Measurements from ENCODE around the gene ATF4. TPM values are rescaled to one million over a fixed set of nuclear protein-coding genes. Genes with fewer than 3 reads are reported as not detected.

The ATF4 gene
- total RNA-seq, 1 experiment from 2014 or later, result 488 TPM

GRCh38 chr22:39482768-39483167 is 37.6 kb upstream of the ATF4 start:
- DNase-seq, result peak in 1 of 2 experiments; percentile 54

GRCh38 chr22:39486951-39487825 is 33.2 kb upstream of the ATF4 start:
- H3K4me2 ChIP-seq, result no peak overlapping the region
- ChIA-PET CTCF (interaction anchor here (0.7 kb wide), 1 partner anchor 42 kb away, joined by 3 read pairs; no protein-coding TSS in a partner anchor), POLR2A (ENCODE audit: unreplicated experiment) (no interaction called here)
- H3K36me3 ChIP-seq (ENCODE audit: low read depth), result no peaks in the 10 kb centered on the region
- DNase-seq, result no peak
- no peaks in the 10 kb centered on the region for H4K20me1 ChIP-seq (ENCODE audit: insufficient read depth)
- no TSS peak for BruUV-seq (replicated peaks)
- TF ChIP-seq CTCF (conservative IDR thresholded peaks at IDR 0.05) (no peak; the same call in 1 of the 2 replicates), EZH2 (IDR thresholded peaks at IDR 0.05; ENCODE audit: low read depth) (no peak)
- no peak overlapping the region for H3K4me3 ChIP-seq
- no peaks in the 10 kb centered on the region for H3K4me1 ChIP-seq (replicated peaks; ENCODE audit: insufficient read depth)
- peaks cover 13% of the 10 kb centered on the region for H3K27me3 ChIP-seq (ENCODE audit: insufficient read depth, low read depth)
- no peak overlapping the region for H2AFZ ChIP-seq
- H3K9me3 ChIP-seq (ENCODE audit: insufficient read depth, low read depth), result no peaks in the 10 kb centered on the region
- intact Hi-C loops (cut with micrococcal nuclease; ENCODE audit: unreplicated experiment), result no loop called here
- no peaks in the 10 kb centered on the region for H3K9me2 ChIP-seq (ENCODE audit: insufficient read depth)
- no peaks in the 10 kb centered on the region for H3K79me2 ChIP-seq (ENCODE audit: low read depth)
- H3F3A ChIP-seq (ENCODE audit: insufficient read depth, low read depth), result no peaks in the 10 kb centered on the region; the same call in 1 of the 2 replicates
- no peak overlapping the region for H3K27ac ChIP-seq

More at GRCh38 chr22:39482768-39483167, 37.6 kb upstream of the ATF4 start:
- no peaks in the 10 kb centered on the region for H3K9me2 ChIP-seq (ENCODE audit: insufficient read depth)
- no peaks in the 10 kb centered on the region for H3K4me1 ChIP-seq (replicated peaks; ENCODE audit: insufficient read depth)
- no peak overlapping the region for H3K4me2 ChIP-seq
- no peak overlapping the region for H3K4me3 ChIP-seq
- peaks cover 4% of the 10 kb centered on the region; the same call in 1 of the 2 replicates for H4K20me1 ChIP-seq (ENCODE audit: insufficient read depth)
- intact Hi-C loops (cut with micrococcal nuclease; ENCODE audit: unreplicated experiment), result no loop called here
- TF ChIP-seq EZH2 (IDR thresholded peaks at IDR 0.05; ENCODE audit: low read depth), result no peak
- no peak for TF ChIP-seq CTCF (conservative IDR thresholded peaks at IDR 0.05)
- H3K27me3 ChIP-seq (ENCODE audit: insufficient read depth, low read depth), result peaks cover 16% of the 10 kb centered on the region
- no peaks in the 10 kb centered on the region for H3K9me3 ChIP-seq (ENCODE audit: insufficient read depth, low read depth)
- no peaks in the 10 kb centered on the region; the same call in 1 of the 2 replicates for H3F3A ChIP-seq (ENCODE audit: insufficient read depth, low read depth)
- no TSS peak for BruUV-seq (replicated peaks)
- H3K36me3 ChIP-seq (ENCODE audit: low read depth), result no peaks in the 10 kb centered on the region
- POLR2A ChIA-PET (ENCODE audit: unreplicated experiment), result interaction anchor here (0.7 kb wide), 1 partner anchor 42 kb away, joined by 4 read pairs; no protein-coding TSS in a partner anchor
- CTCF ChIA-PET, result no interaction called here
- no peak overlapping the region for H3K27ac ChIP-seq
- H2AFZ ChIP-seq, result no peak overlapping the region
- no peaks in the 10 kb centered on the region for H3K79me2 ChIP-seq (ENCODE audit: low read depth)

GRCh38 chr22:39487826-39488520 is 32.4 kb upstream of the ATF4 start:
- POLR2A ChIA-PET (ENCODE audit: unreplicated experiment), result no interaction called here
- Histone ChIP-seq H2AFZ (no peak overlapping the region), H3K36me3 (ENCODE audit: low read depth) (no peaks in the 10 kb centered on the region), H3K4me2 (no peak overlapping the region), H3K27ac (no peak overlapping the region), H3K79me2 (ENCODE audit: low read depth) (no peaks in the 10 kb centered on the region), H3K9me3 (ENCODE audit: insufficient read depth, low read depth) (no peaks in the 10 kb centered on the region), H3K4me1 (replicated peaks; ENCODE audit: insufficient read depth) (no peaks in the 10 kb centered on the region), H4K20me1 (ENCODE audit: insufficient read depth) (no peaks in the 10 kb centered on the region), H3F3A (ENCODE audit: insufficient read depth, low read depth) (no peaks in the 10 kb centered on the region; the same call in 1 of the 2 replicates), H3K9me2 (ENCODE audit: insufficient read depth) (no peaks in the 10 kb centered on the region), H3K27me3 (ENCODE audit: insufficient read depth, low read depth) (peaks cover 13% of the 10 kb centered on the region), H3K4me3 (no peak overlapping the region)
- no peak for TF ChIP-seq CTCF (conservative IDR thresholded peaks at IDR 0.05)
- TF ChIP-seq EZH2 (IDR thresholded peaks at IDR 0.05; ENCODE audit: low read depth), result no peak
- DNase-seq, result no peak
- no TSS peak for BruUV-seq (replicated peaks)
- intact Hi-C loops (cut with micrococcal nuclease; ENCODE audit: unreplicated experiment), result no loop called here
- CTCF ChIA-PET, result no interaction called here

Data from PC-9 (cell line).